Osteoblast (primary cell): ENCODE data around the gene WDR70. TPM values are rescaled to one million over a fixed set of nuclear protein-coding genes. Genes with fewer than 3 reads are reported as not detected.

ENCODE experiments used
- DNase-seq: peaks from one replicate; pipeline ENCODE4 v3.0.0; 2011; ENCODE audit warnings: low spot score, mixed read lengths; ENCODE audit not compliant: insufficient read length; ENCODE audit errors: missing footprints
- H2AFZ ChIP-seq: 2 replicates; pipeline ENCODE4 v1.6.0; 2011; ENCODE audit warnings: mild to moderate bottlenecking, low read length
- H3K27ac ChIP-seq: 2 replicates; pipeline ENCODE4 v1.5.1; 2011; ENCODE audit warnings: mild to moderate bottlenecking, low read depth, low read length, moderate library complexity
- H3K27me3 ChIP-seq: 2 replicates; pipeline ENCODE4 v1.6.0; 2012; ENCODE audit warnings: mild to moderate bottlenecking, control low read depth, inconsistent platforms, low read length, moderate library complexity; ENCODE audit not compliant: insufficient read depth
- H3K36me3 ChIP-seq: 2 replicates; pipeline ENCODE4 v1.5.1; 2011; ENCODE audit warnings: mild to moderate bottlenecking, low read length, control low read depth, moderate library complexity; ENCODE audit not compliant: insufficient read depth
- H3K4me1 ChIP-seq: 2 replicates; pipeline ENCODE4 v1.5.1; 2011; ENCODE audit warnings: mild to moderate bottlenecking, low read length, control low read depth, moderate library complexity; ENCODE audit not compliant: insufficient read depth
- H3K4me2 ChIP-seq: 2 replicates; pipeline ENCODE4 v1.6.0; 2011; ENCODE audit warnings: mild to moderate bottlenecking, low read length; ENCODE audit not compliant: insufficient read depth
- H3K4me3 ChIP-seq: fragments of 200-600 bp; sonication (generic); 3 replicates; pipeline ENCODE4 v1.5.1; 2012; ENCODE audit warnings: mild to moderate bottlenecking, low read length, inconsistent platforms; ENCODE audit not compliant: insufficient read depth
- H3K79me2 ChIP-seq: 2 replicates; pipeline ENCODE4 v1.6.0; 2012; ENCODE audit warnings: mild to moderate bottlenecking, low read length, control low read depth, inconsistent platforms; ENCODE audit not compliant: insufficient read depth
- H3K9me3 ChIP-seq: 2 replicates; pipeline ENCODE4 v1.5.1; 2011; ENCODE audit warnings: low read depth, low read length, control low read depth
- H4K20me1 ChIP-seq: 2 replicates; pipeline ENCODE4 v1.6.0; 2012; ENCODE audit warnings: mild to moderate bottlenecking, low read length, control low read depth; ENCODE audit not compliant: insufficient read depth
- total RNA-seq: library from RNA; depleted of rRNA; stranded (reverse); fragments of >200 nt; gene quantifications from 2 replicates; pipeline ENCODE4 v1.2.3, GENCODE V29; 2012
- TF ChIP-seq, protein P1 (sequence below): IDR thresholded peaks from 2 replicates; pipeline ENCODE4 v1.5.1; 2011; ENCODE audit warnings: mild to moderate bottlenecking, low read depth, low read length, moderate library complexity; ENCODE audit errors: extremely low read depth

WDR70 gene
- total RNA-seq, 1 donor: 32.2 TPM

DNA sequence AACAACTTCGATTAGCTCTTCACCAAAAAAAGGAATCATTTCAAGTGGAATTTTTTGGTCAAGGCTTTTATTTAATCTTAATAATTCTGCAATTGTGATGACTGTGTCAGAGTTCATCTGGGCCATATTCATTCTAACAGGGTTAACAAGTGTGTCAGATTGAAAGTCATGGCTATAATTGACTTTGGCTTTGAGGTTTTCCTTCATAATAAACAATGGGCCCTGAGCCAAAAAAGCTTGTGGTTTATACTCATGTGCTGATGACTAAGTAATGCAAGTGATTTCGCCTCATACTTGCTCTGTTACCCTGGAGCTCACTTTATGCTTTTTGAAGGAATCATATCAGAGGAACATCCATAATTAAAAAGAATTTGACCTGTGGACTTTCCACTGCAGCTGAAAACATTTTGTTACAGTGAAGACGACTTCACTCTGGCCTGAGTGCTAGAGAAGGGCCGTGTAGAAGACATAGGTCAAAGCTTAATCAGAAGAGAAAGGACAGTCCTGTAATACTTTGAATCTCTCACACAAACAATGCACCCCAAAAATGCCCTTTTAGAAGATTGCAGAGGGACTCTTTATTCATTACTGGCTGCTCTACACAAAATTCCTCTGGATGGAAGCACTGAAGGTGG, 359.1 kb downstream of the WDR70 start:
- no peaks in the 10 kb centered on the region for H3K36me3 ChIP-seq
- no peaks in the 10 kb centered on the region for H4K20me1 ChIP-seq
- H2AFZ ChIP-seq: no peak overlapping the region
- no peaks in the 10 kb centered on the region for H3K9me3 ChIP-seq
- H3K4me3 ChIP-seq: peak overlapping the region; percentile 0
- DNase-seq: no peak
- H3K4me2 ChIP-seq: peak overlapping the region; percentile 67
- H3K27ac ChIP-seq: peak overlapping the region; percentile 92
- TF ChIP-seq, protein P1, sequence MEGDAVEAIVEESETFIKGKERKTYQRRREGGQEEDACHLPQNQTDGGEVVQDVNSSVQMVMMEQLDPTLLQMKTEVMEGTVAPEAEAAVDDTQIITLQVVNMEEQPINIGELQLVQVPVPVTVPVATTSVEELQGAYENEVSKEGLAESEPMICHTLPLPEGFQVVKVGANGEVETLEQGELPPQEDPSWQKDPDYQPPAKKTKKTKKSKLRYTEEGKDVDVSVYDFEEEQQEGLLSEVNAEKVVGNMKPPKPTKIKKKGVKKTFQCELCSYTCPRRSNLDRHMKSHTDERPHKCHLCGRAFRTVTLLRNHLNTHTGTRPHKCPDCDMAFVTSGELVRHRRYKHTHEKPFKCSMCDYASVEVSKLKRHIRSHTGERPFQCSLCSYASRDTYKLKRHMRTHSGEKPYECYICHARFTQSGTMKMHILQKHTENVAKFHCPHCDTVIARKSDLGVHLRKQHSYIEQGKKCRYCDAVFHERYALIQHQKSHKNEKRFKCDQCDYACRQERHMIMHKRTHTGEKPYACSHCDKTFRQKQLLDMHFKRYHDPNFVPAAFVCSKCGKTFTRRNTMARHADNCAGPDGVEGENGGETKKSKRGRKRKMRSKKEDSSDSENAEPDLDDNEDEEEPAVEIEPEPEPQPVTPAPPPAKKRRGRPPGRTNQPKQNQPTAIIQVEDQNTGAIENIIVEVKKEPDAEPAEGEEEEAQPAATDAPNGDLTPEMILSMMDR: no peak
- H3K79me2 ChIP-seq: peaks cover 3% of the 10 kb centered on the region
- H3K27me3 ChIP-seq: no peaks in the 10 kb centered on the region
- H3K4me1 ChIP-seq: peaks cover 64% of the 10 kb centered on the region

DNA sequence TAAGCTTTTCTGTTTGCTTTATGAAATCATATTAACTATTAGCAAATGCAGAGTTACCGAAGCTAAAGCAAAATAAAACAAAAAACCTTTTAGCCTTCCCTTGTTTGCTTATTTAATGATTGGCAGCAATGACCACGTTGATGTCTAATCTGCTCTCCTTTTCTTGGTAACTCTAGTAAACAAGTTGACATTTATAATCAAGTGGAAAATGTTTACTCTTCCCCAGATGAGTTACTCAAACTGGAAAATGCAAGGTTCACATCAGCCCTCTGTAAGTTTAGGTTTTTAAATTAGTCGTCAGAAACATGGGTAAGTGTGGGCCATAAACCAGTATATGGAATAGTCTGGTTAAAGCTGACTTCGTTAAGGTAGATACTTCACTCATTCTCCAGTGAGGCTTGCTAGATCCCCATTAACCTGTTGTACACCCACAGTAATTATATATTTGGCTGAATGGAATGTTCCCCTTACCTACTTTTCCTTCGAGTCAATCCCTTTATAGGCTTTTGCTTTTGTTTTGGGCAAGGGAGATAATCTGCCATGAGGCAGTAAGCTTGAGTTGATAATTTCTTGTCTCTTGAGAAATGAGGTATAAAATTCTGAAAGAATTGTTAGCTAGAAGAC, 359.9 kb downstream of the WDR70 start:
- Histone ChIP-seq H3K36me3 (no peaks in the 10 kb centered on the region), H3K27ac (peak overlapping the region; percentile 92), H3K4me3 (peak overlapping the region; percentile 24), H2AFZ (no peak overlapping the region), H3K9me3 (no peaks in the 10 kb centered on the region), H4K20me1 (no peaks in the 10 kb centered on the region), H3K4me1 (peaks cover 64% of the 10 kb centered on the region), H3K4me2 (peak overlapping the region; percentile 67), H3K79me2 (peaks cover 3% of the 10 kb centered on the region), H3K27me3 (no peaks in the 10 kb centered on the region)
- TF ChIP-seq, protein P1: no peak
- DNase-seq: no peak

DNA sequence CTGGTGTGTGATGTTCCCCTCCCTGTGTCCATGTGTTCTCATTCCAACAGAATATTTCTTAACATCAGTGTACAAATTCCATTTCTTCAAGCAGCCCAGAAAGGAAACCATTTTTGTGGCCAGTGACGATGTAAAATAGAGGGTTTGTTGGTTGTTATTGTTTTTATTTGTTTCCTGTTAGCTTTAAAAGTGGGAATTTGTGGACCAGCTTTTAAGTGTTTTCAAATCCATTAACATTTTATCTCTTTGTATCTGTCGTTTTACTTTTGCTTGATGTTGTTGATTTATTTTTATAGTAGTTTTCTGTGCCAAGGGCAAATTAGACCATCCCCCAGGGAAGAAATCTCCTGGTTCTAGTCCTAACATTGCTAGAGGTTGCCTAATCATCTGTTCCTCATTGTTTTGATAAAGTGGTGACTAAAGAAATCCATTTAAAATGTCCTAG, 360.7 kb downstream of the WDR70 start:
- peaks cover 3% of the 10 kb centered on the region for H3K79me2 ChIP-seq
- H3K4me3 ChIP-seq: peak overlapping the region; percentile 26
- H3K9me3 ChIP-seq: no peaks in the 10 kb centered on the region
- H3K36me3 ChIP-seq: no peaks in the 10 kb centered on the region
- no peak for DNase-seq
- H3K4me1 ChIP-seq: peaks cover 64% of the 10 kb centered on the region
- no peaks in the 10 kb centered on the region for H3K27me3 ChIP-seq
- no peaks in the 10 kb centered on the region for H4K20me1 ChIP-seq
- H3K4me2 ChIP-seq: peak overlapping the region; percentile 76
- peak overlapping the region; percentile 92 for H3K27ac ChIP-seq
- no peak overlapping the region for H2AFZ ChIP-seq
- TF ChIP-seq, protein P1: no peak

DNA sequence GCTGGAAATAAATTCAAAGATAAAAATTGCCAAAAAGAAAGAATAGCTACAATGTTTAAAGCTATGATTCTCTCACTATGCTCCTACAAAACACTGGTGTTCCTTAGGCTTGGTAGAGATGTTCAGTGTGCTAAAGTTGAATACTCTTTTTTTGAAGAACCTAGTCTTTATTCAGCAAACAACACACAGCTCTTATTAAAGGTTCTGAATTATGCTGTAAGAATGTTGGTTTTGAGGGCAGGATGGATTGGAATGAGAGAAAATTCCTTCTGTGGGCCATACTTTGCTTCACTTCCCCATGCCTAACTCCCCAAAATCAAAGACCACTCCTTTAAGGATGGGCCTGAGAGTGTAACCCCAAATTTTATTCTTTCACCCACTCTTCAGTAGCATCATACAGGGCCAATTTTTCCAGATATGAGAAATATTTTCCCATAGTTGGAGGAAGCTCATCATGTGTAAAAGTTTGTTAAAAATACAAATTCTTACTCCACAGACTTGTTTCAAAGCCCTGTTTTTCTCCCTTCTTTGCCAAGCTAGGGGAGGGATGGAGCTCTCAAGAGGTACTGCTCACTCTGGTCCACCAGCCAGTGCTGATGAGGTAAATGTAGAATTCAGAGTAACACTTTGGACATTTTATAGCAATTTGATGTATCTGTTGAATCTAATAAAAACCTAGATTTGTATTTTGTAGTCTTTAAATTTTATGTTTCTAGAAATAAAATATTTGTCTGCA, 361.4 kb downstream of the WDR70 start:
- TF ChIP-seq, protein P1: no peak
- H3K27me3 ChIP-seq: no peaks in the 10 kb centered on the region
- peak overlapping the region; percentile 76 for H3K4me2 ChIP-seq
- peak overlapping the region; percentile 16 for H3K4me3 ChIP-seq
- H3K36me3 ChIP-seq: no peaks in the 10 kb centered on the region
- peaks cover 61% of the 10 kb centered on the region for H3K4me1 ChIP-seq
- no peak overlapping the region for H2AFZ ChIP-seq
- peak; percentile 78 for DNase-seq
- no peaks in the 10 kb centered on the region for H4K20me1 ChIP-seq
- no peaks in the 10 kb centered on the region for H3K9me3 ChIP-seq
- peaks cover 3% of the 10 kb centered on the region for H3K79me2 ChIP-seq
- peak overlapping the region; percentile 92 for H3K27ac ChIP-seq
